Measurements from ENCODE around the gene LDAH. TPM values are rescaled to one million over a fixed set of nuclear protein-coding genes. Genes with fewer than 3 reads are reported as not detected.

The LDAH gene
- total RNA-seq, 1 experiment from 2014 or later: not detected

DNA sequence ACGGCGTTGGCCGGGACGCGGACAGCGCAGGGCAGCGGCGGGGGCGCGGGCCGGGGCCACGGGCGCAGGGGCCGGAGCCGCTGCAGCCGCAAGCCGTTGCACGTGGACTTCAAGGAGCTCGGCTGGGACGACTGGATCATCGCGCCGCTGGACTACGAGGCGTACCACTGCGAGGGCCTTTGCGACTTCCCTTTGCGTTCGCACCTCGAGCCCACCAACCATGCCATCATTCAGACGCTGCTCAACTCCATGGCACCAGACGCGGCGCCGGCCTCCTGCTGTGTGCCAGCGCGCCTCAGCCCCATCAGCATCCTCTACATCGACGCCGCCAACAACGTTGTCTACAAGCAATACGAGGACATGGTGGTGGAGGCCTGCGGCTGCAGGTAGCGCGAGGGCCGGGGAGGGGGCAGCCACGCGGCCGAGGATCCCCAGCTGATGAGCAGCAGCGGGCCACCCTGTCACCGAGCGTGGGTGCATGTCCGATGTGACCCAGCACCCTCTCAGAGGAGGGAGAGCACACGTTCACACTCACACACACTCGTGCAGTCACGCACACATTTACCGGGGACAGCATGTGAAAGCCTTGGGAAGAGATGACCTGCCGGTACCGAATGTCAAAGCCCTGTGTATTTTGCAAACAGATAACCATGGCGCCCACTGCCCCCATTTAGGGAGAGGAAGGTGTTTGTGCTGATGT lies 151.7 kb downstream of the LDAH start:
- H3K27me3 ChIP-seq (ENCODE audit: low read length): peaks cover 21% of the 10 kb centered on the region
- no peak overlapping the region for H3K4me3 ChIP-seq (ENCODE audit: low read length)
- H3K4me2 ChIP-seq (ENCODE audit: low read length): no peak overlapping the region
- no peak overlapping the region for H3K27ac ChIP-seq (ENCODE audit: low read length)
- ChIA-PET CTCF (no interaction called here), POLR2A (ENCODE audit: unreplicated experiment) (no interaction called here)
- H2AFZ ChIP-seq (ENCODE audit: low read length): no peak overlapping the region
- no peaks in the 10 kb centered on the region for H3K79me2 ChIP-seq (ENCODE audit: low read length)
- intact Hi-C loops (cut with micrococcal nuclease): no loop called here
- H3K9me3 ChIP-seq (ENCODE audit: low read length): no peaks in the 10 kb centered on the region
- H3F3A ChIP-seq (ENCODE audit: low read length, unreplicated experiment): no peaks in the 10 kb centered on the region
- no peaks in the 10 kb centered on the region for H4K20me1 ChIP-seq (ENCODE audit: low read length)
- H3K36me3 ChIP-seq (ENCODE audit: low read depth, low read length): no peaks in the 10 kb centered on the region
- H3K9ac ChIP-seq (ENCODE audit: low read length): no peak overlapping the region
- H3K4me1 ChIP-seq (ENCODE audit: insufficient read depth, low read length): peaks cover 9% of the 10 kb centered on the region
- ATAC-seq: no peak
- BruUV-seq (replicated peaks): no TSS peak
- no peaks in the 10 kb centered on the region for H3K9me2 ChIP-seq (replicated peaks; ENCODE audit: low read length)
- TF ChIP-seq, protein P1, sequence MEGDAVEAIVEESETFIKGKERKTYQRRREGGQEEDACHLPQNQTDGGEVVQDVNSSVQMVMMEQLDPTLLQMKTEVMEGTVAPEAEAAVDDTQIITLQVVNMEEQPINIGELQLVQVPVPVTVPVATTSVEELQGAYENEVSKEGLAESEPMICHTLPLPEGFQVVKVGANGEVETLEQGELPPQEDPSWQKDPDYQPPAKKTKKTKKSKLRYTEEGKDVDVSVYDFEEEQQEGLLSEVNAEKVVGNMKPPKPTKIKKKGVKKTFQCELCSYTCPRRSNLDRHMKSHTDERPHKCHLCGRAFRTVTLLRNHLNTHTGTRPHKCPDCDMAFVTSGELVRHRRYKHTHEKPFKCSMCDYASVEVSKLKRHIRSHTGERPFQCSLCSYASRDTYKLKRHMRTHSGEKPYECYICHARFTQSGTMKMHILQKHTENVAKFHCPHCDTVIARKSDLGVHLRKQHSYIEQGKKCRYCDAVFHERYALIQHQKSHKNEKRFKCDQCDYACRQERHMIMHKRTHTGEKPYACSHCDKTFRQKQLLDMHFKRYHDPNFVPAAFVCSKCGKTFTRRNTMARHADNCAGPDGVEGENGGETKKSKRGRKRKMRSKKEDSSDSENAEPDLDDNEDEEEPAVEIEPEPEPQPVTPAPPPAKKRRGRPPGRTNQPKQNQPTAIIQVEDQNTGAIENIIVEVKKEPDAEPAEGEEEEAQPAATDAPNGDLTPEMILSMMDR (conservative IDR thresholded peaks at IDR 0.05; ENCODE audit: low read depth, low read length): no peak
- TF ChIP-seq EZH2 (IDR thresholded peaks at IDR 0.05; ENCODE audit: low read length, unreplicated experiment): no peak
- TF ChIP-seq EZH2phosphoT487 (IDR thresholded peaks at IDR 0.05; ENCODE audit: borderline replicate concordance, low read length): no peak
- DNase-seq: no peak

DNA sequence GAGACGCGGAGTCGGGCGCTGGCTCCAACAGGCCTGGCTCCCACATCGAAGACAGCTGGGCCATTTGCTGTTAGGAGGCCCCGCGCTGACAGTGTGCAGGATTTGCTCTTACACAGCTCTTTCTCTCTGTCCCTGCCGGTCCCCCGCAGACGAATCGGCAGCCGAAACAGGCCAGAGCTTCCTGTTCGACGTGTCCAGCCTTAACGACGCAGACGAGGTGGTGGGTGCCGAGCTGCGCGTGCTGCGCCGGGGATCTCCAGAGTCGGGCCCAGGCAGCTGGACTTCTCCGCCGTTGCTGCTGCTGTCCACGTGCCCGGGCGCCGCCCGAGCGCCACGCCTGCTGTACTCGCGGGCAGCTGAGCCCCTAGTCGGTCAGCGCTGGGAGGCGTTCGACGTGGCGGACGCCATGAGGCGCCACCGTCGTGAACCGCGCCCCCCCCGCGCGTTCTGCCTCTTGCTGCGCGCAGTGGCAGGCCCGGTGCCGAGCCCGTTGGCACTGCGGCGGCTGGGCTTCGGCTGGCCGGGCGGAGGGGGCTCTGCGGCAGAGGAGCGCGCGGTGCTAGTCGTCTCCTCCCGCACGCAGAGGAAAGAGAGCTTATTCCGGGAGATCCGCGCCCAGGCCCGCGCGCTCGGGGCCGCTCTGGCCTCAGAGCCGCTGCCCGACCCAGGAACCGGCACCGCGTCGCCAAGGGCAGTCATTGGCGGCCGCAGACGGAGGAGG lies 152.4 kb downstream of the LDAH start:
- no peak overlapping the region for H3K4me2 ChIP-seq (ENCODE audit: low read length)
- no peaks in the 10 kb centered on the region for H3K9me3 ChIP-seq (ENCODE audit: low read length)
- peaks cover 28% of the 10 kb centered on the region for H3K27me3 ChIP-seq (ENCODE audit: low read length)
- ChIA-PET POLR2A (ENCODE audit: unreplicated experiment) (no interaction called here), CTCF (no interaction called here)
- no peaks in the 10 kb centered on the region for H3K9me2 ChIP-seq (replicated peaks; ENCODE audit: low read length)
- H3K4me3 ChIP-seq (ENCODE audit: low read length): no peak overlapping the region
- peaks cover 9% of the 10 kb centered on the region for H3K4me1 ChIP-seq (ENCODE audit: insufficient read depth, low read length)
- TF ChIP-seq EZH2 (IDR thresholded peaks at IDR 0.05; ENCODE audit: low read length, unreplicated experiment) (no peak), EZH2phosphoT487 (IDR thresholded peaks at IDR 0.05; ENCODE audit: borderline replicate concordance, low read length) (no peak)
- TF ChIP-seq, protein P1 (conservative IDR thresholded peaks at IDR 0.05; ENCODE audit: low read depth, low read length): no peak
- intact Hi-C loops (cut with micrococcal nuclease): no loop called here
- no peaks in the 10 kb centered on the region for H3K36me3 ChIP-seq (ENCODE audit: low read depth, low read length)
- no peak overlapping the region for H3K9ac ChIP-seq (ENCODE audit: low read length)
- no TSS peak for BruUV-seq (replicated peaks)
- H3K27ac ChIP-seq (ENCODE audit: low read length): no peak overlapping the region
- H3F3A ChIP-seq (ENCODE audit: low read length, unreplicated experiment): no peaks in the 10 kb centered on the region
- no peaks in the 10 kb centered on the region for H4K20me1 ChIP-seq (ENCODE audit: low read length)
- no peak for DNase-seq
- ATAC-seq: no peak
- H3K79me2 ChIP-seq (ENCODE audit: low read length): no peaks in the 10 kb centered on the region
- H2AFZ ChIP-seq (ENCODE audit: low read length): no peak overlapping the region
